ENCODE measurements around the gene NUP50.

Gene NUP50

DNA sequence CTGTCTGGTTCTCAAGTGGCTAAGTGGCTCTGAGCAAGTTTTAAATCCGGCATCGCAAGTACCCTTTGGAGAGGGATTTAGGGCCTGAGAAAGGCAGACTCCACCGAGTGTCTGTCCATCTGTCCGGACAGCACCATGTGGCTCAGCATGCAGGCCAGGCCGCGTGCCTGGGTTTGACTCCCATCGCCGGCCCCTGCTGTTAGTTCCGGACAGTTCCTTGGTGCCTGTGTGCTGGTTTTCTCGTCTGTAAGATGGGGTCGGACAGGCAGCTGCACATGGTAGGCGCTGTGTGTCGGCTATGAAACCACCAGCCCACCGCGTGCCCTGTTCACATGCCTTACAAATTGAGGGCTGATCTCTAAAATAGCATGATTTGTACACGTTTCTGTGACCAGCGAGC lies 31.0 kb downstream of the NUP50 start:
- DNase-seq (ENCODE audit: low read depth): no peak

DNA sequence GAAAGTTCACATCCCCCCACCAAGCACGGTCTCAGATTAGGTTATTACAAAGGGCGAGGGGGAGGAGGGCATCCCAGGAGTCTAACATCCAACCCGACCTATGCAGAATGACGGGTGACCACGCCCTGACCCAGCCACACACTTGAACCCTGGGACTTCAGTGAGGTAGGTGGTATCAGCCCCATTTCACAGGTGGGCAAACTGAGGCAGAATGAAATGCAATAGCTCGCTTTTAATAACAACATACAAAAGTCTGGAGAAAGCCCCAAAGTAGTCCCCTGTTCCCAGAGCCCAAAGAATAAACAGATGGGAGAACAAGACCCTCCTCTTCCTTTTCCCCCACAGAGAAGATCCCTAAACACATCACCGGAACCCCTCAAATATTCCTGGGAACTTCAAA lies 31.9 kb downstream of the NUP50 start:
- no peak for DNase-seq (ENCODE audit: low read depth)

DNA sequence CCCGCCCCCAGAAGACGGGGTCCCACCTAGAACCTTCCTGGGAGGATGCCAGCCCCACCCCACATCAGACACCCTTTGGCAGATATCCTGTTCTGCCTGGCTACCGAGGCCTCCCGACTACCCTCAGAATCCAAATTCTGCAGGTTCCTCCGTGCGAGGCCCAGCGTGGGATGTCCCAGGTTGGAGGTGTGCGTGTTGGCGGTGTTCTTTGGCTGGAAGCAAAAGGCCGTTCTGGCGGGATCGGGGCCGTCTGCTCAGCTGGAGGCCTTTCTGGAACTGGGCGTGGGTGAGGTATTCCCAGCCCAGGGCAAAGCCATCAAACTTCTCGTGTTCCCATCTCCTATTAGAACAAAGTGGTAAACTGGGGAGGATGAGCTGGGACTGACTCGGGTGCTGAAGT lies 32.6 kb downstream of the NUP50 start:
- DNase-seq (ENCODE audit: low read depth): no peak

DNA sequence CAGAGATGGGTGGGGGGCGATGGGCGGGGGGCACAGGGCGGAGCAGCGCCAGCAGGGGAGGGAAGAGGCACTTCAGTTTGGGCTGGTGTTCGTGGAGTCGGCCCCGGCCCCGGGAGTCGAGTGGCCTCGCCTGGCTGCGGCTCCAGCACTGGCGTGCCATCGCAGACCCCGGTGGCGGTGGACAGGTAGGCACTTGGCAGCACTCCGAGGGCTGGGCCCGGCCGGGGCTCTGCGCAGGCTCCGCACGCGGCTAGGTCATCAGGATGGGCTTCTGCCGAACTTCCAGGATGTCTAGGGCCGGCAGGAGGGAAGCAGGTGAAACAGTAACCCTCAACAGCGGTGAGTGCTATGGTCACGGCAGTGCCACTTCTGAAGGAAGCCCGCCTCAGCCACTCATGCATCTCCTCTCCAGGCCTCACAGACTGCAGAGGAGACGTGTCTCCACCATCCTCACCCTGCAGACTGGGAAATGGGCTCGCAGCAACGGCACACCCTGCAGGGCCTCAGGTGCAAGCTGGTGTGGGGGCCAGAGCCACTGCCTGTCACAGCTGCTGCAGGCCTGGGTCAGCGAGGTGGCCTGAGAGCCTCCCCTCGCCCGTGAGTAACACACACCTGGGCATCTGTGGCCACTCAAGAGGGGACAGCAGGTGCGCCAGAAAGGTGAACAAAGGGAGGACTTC lies 33.3 kb downstream of the NUP50 start:
- no peak for DNase-seq (ENCODE audit: low read depth)

DNA sequence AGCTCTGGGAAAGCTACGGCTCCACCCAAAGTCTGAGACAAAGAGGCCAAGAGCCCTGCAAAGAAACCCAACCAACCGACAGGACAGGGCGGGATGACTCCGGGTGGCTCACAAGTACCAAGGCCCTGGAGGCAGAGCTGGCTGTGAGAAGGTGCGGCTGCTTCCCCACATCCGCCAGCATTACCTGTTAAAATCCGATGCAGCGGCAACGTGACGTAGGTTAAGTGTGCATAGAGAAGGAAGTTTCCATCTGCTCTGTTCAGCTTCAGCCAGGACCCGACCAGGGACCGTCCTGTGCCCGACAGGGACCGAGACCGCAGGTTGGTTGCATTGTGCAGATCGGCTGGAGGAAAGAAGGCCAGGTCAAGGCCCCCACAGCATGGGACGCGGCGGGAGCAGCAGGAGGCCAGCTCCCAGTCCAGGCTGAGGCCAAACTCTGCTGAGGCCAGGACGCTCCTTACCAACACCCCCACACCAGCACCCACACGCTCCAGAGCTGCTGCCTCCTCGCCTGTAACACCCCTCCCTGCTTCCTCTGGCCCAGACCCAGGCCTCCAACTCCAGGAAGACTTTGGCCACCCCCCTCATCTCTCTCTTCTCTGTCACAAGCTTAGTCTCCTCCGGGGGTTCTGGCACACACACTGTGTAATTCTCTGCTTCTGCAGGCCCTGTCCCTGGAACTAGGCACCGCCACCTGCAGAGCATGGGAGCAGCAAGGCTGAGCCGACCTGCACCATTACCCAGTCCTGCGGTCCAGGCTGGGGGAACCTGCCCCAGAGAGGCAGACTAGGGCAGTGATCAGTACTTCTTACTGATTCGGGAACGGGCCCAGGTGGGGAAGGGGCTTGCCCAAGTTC lies 34.1 kb downstream of the NUP50 start:
- no peak for DNase-seq (ENCODE audit: low read depth)

DNA sequence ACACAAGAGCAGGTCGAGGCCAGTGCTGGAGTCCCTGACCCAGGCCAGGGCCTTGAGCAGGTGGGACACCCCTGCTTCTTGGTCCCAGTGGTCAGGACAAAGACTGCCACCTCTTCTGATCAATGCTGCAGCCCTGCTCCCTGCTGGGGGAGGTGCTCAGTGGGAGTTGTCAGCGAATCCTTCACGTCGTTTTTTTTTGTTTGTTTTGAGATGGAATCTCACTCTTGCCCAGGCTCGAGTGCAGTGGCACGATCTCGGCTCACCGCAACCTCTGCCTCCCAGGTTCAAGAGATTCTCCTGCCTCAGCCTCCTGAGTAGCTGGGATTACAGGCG lies 34.7 kb downstream of the NUP50 start:
- no peak for DNase-seq (ENCODE audit: low read depth)

DNA sequence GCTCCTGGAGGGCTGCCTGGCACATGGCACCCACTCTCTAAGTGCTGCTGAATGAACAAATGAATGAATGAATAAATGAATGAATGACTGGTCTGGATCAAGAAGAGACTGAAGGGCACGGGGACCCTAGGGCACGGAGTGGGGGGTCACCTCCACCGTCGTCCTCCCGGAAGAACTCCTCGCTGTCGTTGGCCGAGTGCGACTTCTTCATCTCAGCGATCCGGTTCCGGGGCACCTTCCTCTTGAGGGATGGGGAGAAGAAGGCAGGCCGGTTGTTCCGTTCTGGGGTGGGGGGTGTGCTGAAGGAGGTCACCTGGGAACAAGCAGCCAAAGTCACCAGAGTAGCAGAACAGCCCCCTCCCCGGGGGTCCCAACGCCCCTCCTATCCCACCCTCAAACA lies 36.0 kb downstream of the NUP50 start:
- DNase-seq (ENCODE audit: low read depth): no peak

DNA sequence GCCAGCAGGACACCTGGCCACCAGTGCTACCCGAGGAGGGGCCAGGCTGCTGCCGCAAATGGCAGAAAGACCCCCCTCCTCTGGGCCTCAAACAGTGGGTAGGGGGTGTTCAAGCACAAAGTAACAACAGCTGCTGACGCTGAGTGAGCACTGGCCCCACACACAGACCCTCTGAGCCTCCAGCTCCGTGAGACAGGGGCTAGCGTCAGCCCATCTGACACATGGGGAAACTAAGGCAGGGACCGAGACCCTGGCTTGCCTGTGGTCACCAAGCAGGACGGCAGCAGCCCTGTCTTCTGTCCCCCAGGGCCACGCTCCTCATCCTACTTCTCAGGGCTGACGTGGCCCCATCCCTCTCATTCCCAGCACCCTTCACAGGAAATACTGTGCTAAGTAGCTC lies 36.5 kb downstream of the NUP50 start:
- DNase-seq (ENCODE audit: low read depth): no peak

DNA sequence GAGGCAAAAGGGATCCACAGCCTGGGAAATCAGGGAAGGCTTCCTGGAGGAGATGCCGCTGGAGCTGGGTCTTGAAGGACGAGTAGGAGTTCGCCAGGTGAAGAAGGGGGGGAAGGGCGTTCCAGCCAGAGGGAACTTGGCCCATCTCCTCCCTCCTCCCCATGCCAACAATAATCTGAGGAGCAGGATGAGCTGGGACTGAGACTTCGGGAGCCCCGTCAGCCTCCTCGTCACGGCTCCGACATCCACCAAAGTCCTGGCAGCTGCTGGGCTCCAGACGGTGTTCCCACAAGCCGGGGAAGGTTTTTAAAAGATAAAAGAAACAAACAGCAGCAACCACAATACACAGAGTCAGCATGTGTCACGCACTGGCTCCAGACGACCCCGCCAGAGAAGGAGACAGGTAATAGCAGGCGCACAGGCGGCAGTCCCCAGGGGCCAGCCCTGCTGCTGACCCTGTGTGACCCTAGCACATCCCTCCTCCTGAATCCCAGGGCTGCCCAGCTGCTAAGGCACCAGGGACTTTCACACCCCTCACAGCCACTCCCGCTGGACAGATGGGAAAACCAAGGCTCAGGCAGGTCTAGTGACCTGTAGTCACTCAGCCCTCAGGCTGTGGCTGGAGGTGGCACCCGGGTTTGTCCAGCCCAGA lies 37.3 kb downstream of the NUP50 start:
- no peak for DNase-seq (ENCODE audit: low read depth)

DNA sequence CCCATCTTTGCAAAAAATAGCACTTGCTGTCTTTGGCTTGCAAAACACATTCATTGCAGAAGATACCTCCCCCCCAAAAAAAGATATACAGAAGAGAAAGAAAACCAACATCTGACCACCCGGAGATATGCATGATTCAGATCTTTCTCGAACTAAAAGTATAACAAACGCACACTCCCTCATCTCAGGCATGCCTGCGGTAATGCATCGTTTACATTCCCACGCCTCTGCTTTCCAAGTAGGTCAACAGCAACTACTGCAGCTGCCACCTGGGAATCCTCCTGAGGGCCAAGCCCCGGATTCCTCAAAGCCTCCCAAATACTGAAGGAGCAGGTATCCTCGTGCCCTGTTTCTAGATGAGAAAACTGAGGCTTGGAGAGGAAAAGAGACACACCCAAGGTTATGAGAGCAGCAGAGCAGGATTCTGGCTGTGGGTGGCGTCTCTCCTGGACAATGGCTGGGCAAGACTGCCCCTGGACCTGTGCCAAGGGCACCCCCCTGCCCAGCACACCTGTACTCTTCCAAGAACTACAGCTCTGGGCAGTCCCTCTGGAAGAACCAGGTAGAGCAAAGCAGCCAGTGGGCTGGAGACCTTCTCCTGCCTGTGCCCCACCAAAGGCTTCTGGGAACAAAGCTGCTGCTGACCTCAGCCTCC lies 38.1 kb downstream of the NUP50 start:
- no peak for DNase-seq (ENCODE audit: low read depth)

DNA sequence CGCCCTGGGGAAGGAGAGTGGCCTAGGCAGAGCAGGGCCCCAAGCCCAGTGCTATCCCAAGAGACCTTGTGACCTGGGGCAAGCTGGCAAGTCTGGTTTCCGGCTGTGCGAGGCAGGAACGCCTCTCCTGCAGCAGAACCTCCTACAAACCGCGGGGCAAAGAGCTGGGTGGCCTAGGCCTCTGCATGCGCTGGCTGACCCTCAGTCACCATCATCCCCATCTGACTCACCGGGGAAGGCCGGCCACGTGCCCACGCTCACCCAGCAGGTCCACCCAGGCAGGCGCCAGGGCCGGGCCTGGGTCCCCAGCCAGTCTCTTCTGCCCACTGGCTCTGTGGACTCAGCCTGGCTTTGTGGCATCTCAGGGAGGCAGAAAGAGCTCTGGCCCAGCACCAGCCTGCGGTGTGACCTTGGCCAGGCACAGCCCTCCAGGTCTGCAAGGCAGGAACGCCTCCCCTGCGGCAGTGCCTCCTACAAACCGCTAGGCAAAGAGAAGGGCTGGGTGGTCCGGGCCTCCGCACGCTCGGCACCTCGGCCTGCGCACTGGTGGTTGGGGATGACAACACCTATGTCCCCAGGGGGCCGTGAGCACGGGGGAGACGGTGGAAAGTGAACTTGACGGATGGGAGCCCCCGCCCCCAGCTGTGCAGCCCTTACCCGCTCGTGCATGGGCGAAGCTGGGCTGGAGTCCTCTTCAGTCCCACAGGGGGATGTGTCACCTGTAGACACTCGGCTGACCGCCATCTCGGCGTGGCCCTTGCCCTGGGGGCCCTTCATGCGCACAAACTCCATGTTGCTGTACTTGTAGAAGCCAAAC lies 38.8 kb downstream of the NUP50 start:
- no peak for DNase-seq (ENCODE audit: low read depth)

DNA sequence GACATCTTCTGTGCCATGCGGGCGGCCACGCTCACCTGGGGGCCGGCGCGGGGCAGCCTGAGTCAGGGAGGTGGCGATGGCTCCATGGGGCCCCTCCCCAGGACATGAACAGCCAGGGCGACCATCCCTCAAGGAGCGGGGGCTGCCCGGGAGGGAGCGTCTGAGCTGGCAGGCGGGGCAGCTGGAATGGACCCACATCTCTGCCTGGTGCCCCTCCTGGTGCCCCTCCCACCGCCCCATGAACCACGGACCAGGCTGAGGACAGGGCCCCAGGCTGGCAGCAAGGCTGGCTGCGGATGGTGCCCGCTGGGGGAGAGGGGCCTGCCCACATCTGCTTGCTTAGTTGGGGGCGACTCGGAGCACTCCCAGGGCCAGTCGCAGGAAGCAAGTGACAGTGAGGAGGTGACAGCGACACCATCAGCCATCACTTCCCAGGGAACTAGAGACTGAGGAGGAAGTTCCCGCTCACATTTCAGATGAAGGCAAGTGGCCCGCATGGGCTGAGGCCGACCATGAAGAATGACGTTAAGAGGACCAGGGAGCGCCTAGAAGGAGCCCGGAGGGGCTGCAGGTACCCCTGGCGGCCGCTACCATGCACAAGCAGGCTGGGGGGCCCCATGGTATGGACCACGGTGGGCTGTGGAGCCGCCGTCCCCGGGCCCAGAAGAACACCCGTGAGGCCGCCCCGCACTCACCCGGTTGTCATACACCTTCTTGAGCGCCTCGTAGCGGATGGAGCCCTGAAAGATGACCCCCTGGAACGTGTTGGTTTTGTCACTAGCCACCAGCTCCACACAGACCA lies 39.6 kb downstream of the NUP50 start:
- no peak for DNase-seq (ENCODE audit: low read depth)

DNA sequence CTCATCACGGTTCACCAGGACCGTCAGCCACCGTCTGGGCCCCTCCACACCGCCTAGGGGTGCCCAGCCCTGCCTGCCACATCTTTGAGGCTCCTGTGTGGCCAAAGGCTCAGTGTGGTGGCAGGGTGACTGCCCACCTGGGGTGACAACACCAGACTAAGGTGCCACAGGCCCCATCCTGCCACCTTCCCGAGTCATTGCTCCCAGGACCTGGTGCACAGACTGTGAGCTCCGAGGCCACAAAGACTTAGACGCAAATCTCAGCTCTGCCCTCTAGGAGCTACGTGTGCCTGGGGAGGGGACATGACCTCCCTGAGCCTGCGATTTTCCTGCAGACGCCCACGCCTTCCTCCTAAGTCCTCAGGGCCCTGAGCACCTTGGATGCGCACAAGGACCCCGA lies 40.5 kb downstream of the NUP50 start:
- no peak for DNase-seq (ENCODE audit: low read depth)

DNA sequence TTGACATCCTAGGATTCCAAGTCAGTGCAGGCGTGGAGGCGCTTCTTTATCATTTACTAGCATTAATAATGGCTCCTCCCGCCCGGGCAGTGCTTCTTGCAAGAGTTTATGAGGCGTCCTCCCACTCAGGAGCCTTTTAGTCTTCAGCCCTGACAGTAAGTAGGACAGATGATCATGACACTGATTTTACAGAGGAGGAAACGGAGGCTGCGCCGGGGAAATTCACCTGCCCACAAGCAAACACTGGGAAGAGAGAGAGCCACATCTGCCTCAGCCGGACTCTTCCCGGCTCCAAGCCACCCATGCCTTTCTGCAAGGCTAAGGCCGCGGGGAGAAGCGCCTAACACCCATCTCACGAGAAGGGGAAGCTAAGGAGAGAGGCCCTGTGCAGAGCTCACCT lies 41.1 kb downstream of the NUP50 start:
- no peak for DNase-seq (ENCODE audit: low read depth)

DNA sequence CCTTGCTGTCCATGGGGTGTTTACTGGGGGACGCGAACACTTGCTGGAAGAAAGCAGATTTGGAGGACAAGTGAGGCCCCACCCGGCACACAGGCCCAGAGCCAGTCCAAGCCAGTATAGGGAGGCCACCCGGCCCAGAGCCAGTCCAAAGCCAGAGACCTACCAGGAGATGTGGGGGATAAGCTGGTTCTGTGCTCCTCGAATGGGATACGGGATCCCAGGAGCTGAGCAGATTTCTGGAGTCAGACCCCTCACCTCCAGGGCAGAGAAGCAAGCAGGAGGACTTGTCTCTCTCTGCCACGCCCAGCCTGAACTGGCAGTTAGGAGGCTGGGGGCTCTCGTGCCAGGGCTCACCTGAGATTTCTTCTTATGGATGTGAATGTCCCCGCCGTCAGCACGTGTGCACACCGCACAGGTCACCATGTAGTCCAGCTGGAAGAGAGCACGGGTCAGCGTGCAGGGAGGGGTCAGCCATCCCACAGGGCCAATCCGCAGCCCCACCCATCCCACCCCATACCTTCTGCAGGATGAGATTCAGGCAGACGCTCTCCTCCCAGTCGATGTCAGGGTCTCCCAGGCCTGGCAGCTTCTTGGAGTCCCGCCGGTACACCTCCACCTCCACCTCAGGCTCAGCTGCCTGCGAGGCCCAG lies 41.7 kb downstream of the NUP50 start:
- DNase-seq (ENCODE audit: low read depth): no peak

DNA sequence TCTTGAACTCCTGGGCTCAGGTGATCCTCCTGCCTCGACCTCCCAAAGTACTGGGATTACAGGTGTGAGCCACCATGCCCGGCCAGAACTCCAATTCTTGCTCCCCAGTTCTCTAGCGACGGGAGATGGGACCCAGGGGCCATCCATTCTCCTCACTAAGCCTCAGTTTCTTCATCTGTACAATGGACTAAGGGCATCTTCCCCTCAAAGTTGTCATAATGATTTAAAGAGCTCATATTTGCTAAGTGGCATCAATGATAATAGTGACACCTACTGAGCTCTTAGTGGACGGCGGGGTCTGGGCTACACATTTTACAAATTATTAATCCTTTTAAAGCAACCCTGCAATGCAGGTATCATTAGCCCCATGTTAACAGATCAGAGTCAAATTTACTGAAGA lies 42.5 kb downstream of the NUP50 start:
- no peak for DNase-seq (ENCODE audit: low read depth)

DNA sequence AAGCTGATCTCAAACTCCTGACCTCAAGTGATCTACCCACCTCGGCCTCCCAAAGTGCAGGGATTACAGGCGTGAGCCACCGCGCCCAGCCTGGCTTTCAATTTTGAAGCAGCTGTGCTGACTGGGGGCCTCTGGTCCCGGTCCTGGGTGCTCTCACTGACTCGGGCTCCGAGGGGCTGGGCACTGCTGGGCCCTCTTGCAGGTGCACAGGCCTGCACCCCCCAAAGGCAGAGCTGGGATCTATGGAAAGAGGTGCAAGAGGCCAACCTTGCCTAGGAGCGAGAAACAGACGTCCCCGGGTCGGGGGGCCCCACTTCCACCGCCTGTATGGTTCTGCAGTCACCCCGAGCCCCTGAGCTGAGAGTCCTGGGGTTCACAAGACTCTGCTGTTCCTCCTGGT lies 43.8 kb downstream of the NUP50 start:
- DNase-seq (ENCODE audit: low read depth): no peak

DNA sequence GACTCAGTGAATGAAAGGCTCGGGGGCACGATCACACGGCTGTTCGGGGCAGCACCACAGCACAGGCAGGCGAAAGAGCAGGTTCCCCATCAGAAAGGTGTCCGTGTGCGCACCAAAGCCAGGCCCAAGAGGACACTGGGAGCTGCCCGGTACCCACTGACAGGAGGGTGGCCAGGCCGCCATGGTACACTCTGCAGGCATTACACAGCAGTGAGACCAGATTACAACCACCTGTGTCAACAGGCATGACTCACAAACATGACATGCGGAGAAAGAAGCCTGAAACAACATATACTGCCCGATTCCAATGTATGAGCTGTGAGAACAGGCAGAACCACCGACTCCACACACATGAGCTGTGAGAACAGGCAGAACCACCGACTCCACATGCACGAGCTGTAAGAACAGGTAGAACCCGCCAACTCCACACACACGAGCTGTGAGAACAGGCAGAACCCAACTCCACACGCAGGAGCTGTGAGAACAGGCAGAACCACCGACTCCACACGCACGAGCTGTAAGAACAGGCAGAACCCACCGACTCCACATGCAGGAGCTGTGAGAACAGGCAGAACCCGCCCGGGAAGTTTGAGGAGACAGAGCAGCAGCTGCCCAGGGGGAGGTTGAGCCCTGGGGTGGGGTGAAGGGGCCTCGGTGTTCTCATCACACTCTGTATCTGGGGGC lies 44.4 kb downstream of the NUP50 start:
- DNase-seq (ENCODE audit: low read depth): no peak

DNA sequence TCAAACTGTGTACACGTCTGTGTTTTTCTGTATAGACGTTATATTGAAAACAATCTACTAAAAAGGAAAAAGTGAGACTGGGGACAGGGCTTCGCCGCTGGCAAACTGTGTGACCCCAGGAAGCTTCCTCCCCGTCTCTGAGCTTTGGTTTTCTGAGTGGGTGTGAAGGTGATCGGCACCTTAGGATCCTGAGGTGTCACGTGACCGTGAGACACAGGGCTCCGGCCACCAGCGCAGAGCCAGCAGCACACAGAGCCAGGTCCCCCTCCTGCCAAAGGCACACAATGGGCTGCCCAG lies 44.9 kb downstream of the NUP50 start:
- DNase-seq (ENCODE audit: low read depth): no peak

Measured in GM04503 (cell line).